Stimulated activated naive CD8-positive, alpha-beta T cell treated with anti-CD3 and anti-CD28 coated beads, Interleukin-15, Interleukin-2, amounts not matched to agents 100 U/mL and 50 U/mL, for 24 hours (primary cell): Measurements from ENCODE around the gene NRTN.

ENCODE experiments used
- ATAC-seq: fragments of 150-1000 bp; cut with Tn5 transposase; one replicate; pipeline ENCODE4 v1.10.0; 2021
- DNase-seq: peaks from one replicate; pipeline ENCODE4 v3.0.0; 2021

NRTN gene

DNA sequence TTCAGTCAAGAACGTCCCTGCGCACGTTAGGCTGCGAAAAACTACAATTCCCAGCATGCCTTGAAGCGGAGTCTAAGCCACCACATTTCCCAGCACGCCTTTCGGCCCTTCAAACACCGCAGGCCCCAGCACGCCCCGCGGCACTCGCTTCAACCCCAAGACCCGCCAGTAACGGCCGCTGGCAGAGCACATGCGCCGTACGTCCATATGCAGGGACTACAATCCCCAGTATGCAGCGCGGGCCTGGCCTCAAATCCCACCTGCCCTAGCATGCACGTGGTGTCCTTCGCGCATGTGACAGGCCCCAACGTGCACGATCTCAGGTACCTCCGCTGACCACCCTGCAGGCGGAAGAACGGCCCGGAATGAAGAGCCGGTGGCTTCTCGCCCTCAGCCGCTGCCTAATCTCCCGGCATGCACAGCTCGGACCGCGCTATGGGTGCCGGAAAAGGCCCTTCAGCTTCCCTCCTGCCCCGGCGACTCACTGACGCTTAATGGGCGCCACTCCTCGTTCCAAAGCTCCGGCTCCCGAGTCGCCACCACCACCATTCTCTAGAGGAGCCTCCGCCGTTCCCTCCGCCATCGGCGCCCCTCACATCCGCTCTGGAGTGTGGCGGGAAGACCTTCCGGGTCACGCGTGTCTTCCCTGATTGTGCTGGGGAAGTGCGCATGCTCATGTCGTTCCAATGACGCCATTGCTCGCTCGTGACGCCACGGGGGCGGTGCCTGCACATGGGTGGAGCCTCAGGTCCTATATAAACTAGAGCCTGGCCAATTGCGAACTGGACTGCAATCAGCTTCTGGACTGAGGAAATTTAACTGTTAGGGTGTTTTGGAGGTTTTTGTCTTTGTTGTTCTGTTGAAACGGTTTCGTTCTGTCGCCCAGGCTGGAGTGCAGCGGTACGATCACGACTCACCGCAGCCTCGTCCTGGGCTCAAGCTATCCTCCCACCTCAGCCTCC is 14.0 kb upstream of the NRTN start, which contains the start of gene DUS3L:
Gene DUS3L, minus strand, starts transcription at position 605 of the 962 bp plus-strand sequence. Its CDS starts 22 bp downstream, at position 583.
- peak; percentile 97 for ATAC-seq

DNA sequence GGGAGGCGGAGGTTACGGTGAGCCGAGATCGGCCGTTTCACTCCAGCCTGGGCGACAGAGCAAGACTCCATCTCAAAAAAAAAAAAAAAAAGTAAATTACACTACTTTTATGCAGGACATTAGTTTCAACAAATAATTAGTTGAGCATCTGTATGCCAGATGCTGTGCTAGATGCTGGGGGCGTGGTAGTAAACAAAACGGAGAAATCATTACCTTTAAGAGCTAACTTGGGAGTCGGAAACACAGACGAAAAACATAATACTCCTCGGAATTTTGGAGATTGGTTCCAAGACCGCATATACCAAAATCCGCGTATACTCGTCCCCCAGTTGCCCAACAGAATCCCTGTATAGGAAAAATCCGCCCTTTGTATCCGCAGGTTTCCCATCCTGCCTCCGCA is 12.6 kb upstream of the NRTN start:
- ATAC-seq, result no peak
- no peak for DNase-seq

More for the DNA sequence above, 14.0 kb upstream of the NRTN start, which contains the start of gene DUS3L:
- DNase-seq, result peak; percentile 97

DNA sequence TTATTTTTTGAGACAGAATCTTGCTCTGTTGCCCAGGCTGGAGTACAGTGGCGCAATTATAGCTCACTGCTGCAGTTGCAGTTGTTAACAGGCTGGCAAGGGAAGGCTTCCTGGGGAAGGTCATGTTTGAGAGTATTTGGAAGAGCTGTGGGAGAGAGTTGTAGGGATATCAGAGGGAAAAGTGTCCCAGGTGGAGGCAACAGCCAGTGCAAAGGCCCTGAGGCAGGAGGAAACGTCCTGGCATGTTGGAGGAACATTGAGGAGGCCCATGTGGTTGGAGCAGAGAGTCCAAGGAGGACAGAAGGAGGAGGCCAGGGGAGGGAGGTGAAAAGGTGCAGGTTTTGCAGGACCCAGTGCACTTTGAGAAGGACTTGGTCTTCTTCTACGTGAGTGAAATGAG is 11.7 kb upstream of the NRTN start:
- ATAC-seq (no peak), DNase-seq (no peak)

GRCh38 chr19:5795382-5795919 is 9.4 kb upstream of the NRTN start:
- DNase-seq, result no peak
- ATAC-seq, result no peak

DNA sequence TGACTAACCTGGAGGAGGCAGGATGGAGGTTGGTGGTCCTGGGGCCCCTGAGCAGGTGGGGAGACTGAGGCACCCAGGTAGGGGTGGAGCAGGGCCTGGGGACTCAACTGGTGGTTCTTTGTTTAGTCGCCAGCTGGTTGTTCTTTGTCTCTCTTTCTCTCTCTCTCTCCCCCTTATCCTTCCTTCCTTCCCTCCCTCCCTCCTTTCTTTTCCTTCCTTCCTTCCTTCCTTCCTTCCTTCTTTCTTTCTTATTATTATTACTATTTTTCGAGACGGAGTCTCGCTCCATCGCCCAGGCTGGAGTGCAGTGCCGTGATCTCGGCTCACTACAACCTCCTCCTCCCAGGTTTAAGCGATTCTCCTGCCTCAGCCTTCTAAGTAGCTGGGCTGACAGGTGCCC is 6.6 kb upstream of the NRTN start:
- DNase-seq, result no peak
- ATAC-seq, result no peak

- no peak for ATAC-seq
These were observed 5.3 kb upstream of the NRTN start for GRCh38 chr19:5799247-5800241.

GRCh38 chr19:5800361-5801270 is 4.3 kb upstream of the NRTN start:
- DNase-seq (no peak), ATAC-seq (no peak)

More at GRCh38 chr19:5799247-5800241, 5.3 kb upstream of the NRTN start:
- DNase-seq, result no peak

DNA sequence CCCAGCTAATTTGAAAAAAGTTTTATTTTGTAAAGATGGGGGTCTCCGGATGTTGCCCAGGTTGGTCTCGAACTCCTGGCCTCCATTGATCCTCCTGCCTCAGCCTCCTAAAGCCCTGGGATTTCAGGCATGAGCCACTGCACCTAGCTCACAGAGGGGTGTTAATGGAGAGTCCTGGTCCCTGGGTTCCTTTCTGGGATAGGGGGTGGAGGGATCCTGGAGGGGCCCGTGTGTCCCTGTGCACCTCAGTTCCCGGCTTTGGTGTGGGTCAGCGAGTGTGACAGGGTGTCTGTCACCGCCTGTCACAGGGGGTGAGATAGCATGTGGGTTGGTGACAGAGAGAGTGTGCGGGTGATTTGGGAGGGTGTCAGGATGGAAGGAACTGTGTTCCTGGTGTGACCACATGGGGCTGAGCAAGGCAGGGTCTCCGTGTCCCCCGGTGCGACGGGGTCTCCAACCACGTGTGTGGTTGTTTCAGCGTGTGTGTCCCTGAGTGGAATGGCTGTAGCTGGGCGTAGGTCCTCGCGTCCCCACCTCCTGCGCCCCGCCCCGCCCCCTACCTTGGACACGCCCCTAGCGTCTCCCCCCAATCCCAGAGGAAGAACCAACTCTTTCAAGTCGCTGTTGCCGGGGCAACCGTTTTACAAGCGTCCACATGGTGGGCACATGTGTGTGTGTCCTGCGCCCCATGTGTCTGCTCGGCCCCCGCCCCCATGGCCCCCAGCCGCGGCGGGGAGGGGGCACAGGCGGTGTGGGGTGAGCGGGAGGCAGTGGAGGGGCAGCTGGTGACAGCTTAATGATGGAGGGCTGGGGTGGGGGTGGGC is 2.9 kb upstream of the NRTN start:
- ATAC-seq (no peak), DNase-seq (peak; percentile 53)

- no peak for ATAC-seq
- no peak for DNase-seq
These were observed 1.5 kb upstream of the NRTN start for GRCh38 chr19:5803441-5803751.

DNA sequence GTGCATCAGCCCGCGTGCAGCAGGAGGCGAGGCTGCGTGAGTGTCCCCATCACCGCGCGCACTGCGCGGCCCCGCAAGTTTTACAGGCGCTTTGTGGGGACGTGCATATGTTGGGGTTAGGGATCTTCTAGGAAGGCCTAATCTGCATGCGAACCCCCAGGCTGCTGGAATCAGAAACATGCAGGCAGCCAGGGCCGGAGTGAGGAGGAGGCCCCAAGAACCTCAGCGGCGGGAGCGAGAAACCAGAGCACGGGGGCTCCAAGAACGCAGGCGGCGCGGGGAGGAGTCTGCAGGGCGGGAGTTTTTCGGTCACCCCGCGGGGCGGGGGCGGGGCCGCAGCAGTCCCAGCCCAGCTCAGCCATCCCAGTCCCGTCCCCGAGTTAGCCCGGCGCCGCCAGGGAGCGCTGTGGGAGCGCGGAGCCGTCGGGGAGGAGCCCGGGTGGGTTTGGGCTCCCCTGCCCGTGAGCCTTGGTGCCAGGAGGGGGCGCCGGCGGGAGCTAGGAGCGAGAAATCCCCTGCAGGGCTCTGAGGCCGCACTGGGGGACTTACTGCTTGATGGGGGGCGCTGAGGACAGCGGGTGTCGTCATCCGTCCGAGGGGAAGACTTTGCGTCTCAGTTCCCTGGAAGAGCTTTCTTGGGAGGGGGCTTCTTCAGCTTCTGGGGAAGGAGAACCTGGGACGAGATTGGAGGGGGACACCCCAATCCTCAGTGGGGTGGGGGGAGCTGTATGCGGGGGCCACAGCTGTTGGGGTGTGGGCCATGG is 933 bp upstream of the NRTN start:
- ATAC-seq, result peak; percentile 95

DNA sequence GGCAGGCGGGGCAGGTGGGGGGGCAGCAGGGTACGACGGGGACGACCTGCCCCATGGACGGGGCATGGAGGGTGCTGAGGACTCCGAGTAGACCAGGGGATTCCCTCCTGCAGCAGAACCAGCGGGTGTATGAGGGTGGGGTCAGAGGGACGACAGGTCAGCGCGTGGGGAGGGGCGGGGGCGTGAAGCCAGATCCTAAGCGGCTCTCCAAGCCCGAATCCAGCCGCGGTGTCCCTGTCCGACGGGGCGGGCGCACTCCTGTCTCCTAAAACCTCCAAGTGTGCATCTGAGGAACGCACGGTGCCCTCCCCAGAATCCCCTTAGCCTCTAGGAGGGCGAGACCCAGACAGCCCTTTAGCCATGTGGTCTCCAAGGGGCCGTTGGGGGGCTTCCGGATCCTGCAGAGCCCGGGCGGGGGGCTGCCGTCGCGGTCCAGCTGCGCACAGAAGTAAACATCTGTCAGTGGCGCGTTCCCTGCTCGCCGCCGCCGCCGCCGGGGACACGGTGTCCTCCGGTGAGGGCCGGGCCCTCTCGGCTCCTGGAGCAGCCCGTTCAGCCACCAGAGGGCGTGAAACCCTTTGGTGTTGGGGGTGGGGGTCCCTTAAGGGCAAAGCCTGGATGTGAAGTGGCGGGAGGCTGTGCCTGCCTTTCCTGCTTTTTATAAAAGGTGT is 730 bp downstream of the NRTN start:
- no peak for ATAC-seq
- peak; percentile 79 for DNase-seq

More for the DNA sequence above, 933 bp upstream of the NRTN start:
- DNase-seq, result peak; percentile 99

DNA sequence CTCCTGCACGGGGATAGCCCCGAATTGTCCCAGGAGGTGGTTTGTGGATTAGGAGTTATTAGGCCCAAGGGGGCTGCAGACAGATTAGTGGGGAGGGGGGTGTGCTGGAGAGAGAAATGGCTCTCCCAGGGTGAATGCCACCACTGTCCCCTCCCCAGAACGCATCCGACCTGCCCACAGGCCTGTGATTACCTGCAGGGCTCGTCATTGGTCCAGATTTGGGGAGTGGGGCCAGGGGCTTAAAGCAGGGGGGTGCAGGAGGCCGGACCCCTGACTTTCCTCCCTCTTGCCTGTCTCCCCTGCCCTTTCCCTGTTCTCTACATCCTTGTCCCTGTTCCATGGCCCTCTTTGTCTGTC is 1.2 kb downstream of the NRTN start:
- ATAC-seq, result no peak
- DNase-seq, result no peak

DNA sequence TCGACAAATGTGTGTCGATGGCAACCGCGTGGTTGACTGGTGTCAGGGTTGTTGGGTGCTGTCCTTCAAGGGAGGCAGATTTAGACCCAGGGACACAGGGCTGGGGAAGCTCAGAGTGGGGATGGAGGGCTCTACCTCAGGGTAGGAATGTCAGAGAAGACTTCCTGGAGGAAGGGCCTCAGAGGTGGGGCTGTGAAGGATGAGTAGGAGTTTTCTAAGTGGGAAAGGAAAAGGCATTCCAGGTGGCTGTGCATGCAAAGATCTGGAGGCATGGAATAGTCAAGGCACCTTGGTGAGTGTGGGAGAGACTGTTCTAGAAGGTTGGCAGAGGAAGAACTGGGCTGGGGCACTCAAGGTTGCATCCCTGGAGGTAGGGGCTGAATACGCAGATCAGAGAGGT is 2.0 kb downstream of the NRTN start:
- ATAC-seq (no peak), DNase-seq (no peak)

GRCh38 chr19:5808120-5808816 is 3.4 kb downstream of the NRTN start:
- ATAC-seq, result no peak

GRCh38 chr19:5809053-5809452 is 4.2 kb downstream of the NRTN start:
- ATAC-seq, result no peak
- DNase-seq, result no peak

More at GRCh38 chr19:5808120-5808816, 3.4 kb downstream of the NRTN start:
- no peak for DNase-seq

DNA sequence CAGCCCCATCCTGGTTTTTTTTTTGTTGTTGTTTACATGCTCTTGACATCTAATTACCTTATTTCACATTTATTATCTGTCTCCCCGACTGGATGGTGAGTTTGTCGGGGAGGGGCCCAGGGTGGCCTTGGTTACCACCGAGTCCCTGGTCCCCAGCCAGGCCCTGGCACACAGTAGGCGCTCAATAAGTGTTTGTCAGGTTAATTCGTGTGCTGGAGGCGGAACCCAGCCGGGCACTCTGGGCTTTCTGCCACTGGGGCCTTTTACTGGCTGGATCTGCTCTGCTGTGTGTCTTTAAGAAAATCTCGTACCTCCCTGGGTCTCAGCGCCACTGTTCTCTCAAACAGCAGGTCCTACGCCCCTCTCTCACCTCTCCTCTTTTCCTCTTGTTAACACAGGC is 4.6 kb downstream of the NRTN start:
- DNase-seq (no peak), ATAC-seq (no peak)

GRCh38 chr19:5811117-5811516 is 6.2 kb downstream of the NRTN start:
- ATAC-seq, result no peak
- no peak for DNase-seq

- DNase-seq (no peak), ATAC-seq (no peak)
These were observed 9.4 kb downstream of the NRTN start for GRCh38 chr19:5814123-5814851.
